Body of pancreas (tissue), 4 donors: ENCODE data around the gene HERC2.
"Not testable (repeated sequence)": the region's sequence is repeated elsewhere in the genome, so short reads cannot be mapped to it uniquely, and the experiment has no call there.

Experiments used
- POLR2A ChIP-seq, 3 donors: fragments of 450-650 bp; IDR thresholded peaks; one replicate each; pipeline ENCODE4 v1.6.1; 2016; ENCODE audit warnings: antibody characterized with exemption in 3 of 3, mild to moderate bottlenecking in 2 of 3
- TF ChIP-seq, protein P1 (sequence below), 7 experiments: fragments of 450-650 bp in 4 of 7; fragments of 200-600 bp in 3 of 7; sonication (generic) in 3 of 7; IDR thresholded peaks; one replicate each; pipeline ENCODE4 v1.5.1; 2016 to 2019; ENCODE audit warnings: antibody characterized with exemption in 7 of 7

DNA sequence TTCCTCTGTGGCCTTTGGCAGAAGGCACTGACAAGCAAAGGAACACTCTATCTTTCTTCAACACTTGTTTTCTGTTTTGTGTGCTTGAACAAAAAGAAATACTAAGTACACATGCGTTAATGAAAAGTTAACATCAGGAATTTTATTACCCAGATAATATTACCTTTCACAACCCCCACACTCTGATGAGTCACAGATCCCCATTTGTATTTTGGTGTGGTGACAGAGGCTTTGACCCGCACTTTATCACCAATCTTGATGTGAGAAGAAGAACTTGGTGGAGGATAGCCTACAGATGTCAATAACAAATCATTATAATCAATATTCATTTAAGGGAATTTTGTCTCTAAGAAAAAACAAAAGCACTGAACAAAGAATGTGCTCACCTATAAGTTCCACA is 123.8 kb downstream of the HERC2 start:
- TF ChIP-seq, protein P1, sequence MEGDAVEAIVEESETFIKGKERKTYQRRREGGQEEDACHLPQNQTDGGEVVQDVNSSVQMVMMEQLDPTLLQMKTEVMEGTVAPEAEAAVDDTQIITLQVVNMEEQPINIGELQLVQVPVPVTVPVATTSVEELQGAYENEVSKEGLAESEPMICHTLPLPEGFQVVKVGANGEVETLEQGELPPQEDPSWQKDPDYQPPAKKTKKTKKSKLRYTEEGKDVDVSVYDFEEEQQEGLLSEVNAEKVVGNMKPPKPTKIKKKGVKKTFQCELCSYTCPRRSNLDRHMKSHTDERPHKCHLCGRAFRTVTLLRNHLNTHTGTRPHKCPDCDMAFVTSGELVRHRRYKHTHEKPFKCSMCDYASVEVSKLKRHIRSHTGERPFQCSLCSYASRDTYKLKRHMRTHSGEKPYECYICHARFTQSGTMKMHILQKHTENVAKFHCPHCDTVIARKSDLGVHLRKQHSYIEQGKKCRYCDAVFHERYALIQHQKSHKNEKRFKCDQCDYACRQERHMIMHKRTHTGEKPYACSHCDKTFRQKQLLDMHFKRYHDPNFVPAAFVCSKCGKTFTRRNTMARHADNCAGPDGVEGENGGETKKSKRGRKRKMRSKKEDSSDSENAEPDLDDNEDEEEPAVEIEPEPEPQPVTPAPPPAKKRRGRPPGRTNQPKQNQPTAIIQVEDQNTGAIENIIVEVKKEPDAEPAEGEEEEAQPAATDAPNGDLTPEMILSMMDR (IDR thresholded peaks at IDR 0.05) = not testable (repeated sequence)
- TF ChIP-seq POLR2A (IDR thresholded peaks at IDR 0.05) = not testable (repeated sequence)
